Kasumi-1 (cell line): ENCODE data around the gene CCDC66.
A peak's percentile ranks its signal among the peaks of the same experiment; 100 is the strongest.
"Not testable (repeated sequence)": the region's sequence is repeated elsewhere in the genome, so short reads cannot be mapped to it uniquely, and the experiment has no call there.

Source experiments
- DNase-seq, 2 experiments: peaks; one replicate each; lab custom pipeline; 2025; lab: John Stamatoyannopoulos, UW

Gene CCDC66

DNA sequence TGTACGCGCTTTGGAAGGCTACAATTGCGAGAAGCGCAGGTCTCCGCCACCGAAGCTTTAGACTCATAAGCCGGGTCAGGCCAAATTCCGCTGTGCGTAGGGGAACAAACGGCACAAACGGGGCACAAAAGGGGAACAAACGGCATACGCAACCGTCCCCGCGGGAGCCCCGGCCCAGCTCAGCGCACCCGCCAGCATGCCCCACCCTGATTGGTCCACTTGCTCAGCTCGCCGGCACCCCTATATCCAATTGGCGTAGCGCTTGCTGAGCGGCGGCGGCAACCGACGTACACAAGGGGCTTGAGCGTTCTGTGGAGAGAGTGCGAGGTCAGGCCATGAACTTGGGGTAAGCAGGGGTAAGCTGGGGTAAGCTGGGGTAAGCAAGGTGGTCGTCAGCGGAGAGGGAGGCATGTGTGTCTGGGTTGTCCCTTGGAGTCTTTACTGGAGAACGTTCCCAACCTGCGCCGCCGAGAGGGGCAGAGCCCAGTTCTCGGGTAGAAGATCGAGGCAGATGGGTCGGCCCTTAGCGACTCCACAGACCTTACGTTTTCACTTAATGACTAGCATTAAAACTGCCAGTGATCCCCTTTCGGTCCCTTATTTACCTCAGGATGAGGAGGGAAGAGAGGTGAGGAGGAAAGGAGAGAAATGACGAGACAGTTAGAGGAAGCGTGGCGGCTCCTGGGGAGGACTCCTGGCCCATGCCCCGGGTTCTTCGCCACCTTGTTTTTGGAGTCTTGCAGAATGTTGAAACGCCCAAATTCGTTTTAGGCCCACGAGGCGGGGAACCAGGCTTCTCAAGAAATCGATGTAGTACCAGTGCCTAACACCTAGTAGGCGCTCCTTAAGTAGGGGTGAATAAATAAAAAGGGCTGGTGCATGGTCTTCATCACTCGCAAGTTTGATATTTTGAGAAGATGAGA lies at the start of gene CCDC66:
CCDC66 (plus strand) TSS at position 268 of the 923 bp plus-strand sequence; CDS start at position 336, 68 bp downstream.
- peak; percentile 90 to 96 for DNase-seq

DNA sequence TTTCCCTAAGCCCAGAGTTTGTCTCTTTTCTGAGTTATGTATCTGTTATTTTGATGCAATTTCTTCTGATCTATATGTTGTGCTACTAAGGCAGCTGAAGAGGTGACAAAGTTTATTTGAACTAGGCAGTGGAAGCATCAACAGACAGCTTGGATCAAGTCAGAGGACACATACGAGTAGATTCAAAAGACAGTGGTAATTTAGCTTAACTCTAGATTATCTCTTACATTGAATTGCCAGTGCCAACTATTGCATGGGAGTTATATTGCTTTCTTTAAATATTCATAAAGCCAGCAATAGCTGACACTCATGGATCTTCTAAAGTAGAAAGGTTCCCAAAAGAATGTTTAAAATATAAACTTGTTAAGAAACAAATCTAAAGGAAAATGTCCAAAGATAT lies 37.3 kb upstream of the CCDC66 start:
- DNase-seq, result no peak

DNA sequence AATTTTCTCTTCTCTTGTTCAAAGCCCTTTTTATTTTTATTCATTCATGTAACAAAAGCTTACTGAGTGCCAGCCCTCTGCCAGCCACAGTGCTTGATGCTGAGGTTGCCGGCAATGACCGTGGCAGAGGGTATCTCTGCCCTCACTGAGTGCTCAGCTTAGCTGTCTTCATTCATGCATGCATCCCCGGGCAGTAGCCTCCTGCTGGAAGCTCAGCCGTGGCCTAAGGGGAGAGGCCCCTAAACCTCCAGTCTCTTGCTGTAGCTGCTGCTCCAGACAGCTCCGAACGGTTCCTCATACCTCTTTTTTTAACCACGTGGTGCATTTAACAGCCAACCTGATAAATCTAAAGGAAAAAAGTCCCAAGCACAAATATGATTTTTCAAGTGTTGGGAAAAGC lies 34.6 kb upstream of the CCDC66 start:
- no peak for DNase-seq

DNA sequence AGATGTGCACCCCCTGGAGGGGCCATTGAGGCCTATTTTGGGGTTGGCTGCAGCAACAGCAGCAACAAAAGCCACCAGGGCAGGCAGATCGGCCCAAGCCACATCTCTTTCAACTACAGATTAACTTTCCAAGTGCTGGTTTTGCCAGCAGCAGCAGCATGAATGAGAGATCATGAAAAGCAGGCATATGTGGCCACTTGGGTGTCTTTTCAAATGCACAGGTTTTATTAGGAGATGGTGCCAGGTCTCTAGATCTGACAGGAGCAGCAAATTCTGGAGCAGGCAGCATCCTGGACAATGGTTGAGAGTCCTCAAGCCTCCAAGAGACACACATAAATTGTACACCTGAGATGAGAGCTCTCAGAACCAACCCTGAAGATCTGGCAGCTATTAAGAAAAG lies 31.7 kb upstream of the CCDC66 start:
- DNase-seq, result no peak

DNA sequence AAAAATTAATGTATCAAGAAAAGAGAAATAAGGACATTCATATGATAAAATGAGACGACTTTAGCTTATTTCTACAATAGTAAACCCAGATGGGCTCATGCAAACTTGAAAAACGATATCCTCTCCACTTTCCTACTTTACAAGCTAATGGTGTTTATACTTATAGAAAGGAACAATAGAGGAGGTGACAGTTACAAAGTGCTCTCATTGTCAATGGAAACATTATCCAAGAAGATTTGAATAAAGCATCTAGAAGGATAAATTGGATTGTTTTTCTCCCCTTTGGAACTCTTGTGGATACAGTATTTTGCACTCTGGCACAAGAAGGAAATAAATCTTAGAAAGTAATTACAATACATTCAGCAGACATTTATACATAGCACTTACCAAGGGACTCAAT lies 20.2 kb upstream of the CCDC66 start:
- DNase-seq, result no peak

DNA sequence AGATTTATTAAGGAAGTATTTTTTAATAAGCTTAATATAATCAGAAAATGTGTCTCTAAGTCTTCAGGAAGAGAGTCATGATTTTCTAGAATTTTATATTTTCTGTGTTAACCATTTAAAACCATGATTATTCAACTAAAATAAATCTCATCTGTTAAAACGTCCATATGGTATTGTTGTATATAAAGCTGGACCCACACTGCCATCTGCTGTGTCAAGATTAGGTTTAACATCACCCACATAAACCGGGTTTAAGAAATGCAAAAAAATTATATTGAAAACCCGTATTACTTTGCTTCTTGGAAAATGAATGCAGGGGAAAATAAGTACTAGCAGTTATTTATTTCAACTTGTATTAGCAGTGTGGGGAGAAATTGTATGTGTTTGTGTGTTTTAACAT lies 9.5 kb upstream of the CCDC66 start:
- peak; percentile 25 to 33 for DNase-seq

DNA sequence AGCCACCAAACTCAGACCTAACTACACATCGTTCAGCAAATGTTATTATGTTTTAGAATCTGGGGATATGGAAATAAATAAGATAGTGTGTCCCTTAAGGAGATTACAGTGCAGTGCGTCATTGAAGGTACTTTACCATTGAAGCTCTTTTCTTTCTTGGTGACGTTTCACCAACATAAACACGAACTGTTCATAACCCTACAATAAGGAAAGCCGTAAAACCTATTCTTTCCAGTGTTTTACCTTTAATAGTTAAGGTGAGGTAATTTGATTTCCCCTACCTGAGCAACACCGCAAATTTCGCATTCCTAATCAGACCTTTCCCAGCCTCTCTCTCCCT lies 826 bp downstream of the CCDC66 start:
- DNase-seq, result no peak

DNA sequence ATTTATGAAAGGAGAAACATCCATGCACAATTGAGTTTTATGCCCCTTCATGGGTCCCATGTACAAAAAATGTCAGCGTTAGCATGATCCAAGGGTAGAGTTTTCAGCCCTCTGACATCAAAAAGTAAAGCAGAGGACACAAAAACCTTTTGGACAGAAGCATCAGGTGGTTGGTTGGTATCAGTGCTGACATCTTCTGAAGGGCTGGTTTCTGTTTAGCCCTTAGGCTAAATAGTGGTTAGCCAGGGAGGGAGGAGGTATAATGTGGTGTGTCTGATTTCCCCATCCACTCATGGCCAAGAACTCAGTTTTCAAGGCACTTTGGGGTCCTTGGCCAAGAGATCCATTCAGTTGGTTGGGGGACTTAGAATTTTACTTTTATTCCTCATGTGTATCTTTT lies 16.5 kb downstream of the CCDC66 start:
- no peak for DNase-seq

DNA sequence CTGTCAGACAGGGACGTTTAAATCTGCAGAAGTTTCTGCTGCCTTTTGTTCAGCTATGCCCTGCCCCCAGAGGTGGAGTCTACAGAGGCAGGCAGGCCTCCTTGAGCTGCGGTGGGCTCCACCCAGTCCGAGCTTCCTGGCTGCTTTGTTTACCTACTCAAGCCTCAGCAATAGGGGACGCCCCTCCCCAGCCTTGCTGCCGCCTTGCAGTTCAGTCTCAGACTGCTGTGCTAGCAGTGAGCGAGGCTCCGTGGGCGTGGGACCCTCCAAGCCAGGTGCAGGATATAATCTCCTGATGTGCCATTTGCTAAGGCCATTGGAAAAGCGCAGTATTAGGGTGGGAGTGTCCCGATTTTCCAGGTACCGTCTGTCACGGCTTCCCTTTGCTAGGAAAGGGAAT lies 25.0 kb downstream of the CCDC66 start:
- not testable (repeated sequence) for DNase-seq

DNA sequence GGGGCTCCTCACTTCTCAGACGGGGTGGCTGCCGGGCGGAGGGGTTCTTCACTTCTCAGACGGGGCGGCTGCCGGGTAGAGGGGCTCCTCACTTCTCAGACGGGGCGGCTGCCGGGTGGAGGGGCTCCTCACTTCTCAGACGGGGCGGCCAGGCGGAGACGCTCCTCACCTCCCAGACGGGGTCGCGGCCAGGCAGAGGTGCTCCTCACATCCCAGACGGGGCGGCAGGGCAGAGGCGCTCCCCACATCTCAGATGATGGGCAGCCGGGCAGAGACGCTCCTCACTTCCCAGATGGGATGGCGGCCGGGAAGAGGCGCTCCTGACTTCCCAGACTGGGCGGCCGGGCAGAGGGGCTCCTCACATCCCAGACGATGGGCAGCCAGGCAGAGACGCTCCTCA lies 27.3 kb downstream of the CCDC66 start:
- not testable (repeated sequence) for DNase-seq

DNA sequence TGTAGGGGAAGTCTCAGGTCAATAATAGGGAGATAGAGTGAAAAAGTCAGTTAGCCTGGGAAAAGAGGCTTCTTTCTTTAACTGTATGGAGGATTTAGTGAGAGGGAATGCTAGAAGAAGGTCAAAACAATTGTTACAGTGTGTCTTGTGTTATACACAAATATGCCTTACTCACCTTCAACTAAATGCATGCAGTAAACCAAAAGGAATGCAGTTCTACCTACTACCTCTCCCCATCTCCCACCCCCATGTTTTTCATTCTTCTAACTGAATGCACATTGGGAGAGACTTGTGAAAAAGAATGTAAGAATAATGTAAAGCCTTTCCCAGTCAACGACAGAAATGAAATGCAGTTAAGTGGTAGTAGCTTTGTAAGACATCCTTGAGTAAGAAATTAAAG lies 33.8 kb downstream of the CCDC66 start:
- DNase-seq, result no peak

DNA sequence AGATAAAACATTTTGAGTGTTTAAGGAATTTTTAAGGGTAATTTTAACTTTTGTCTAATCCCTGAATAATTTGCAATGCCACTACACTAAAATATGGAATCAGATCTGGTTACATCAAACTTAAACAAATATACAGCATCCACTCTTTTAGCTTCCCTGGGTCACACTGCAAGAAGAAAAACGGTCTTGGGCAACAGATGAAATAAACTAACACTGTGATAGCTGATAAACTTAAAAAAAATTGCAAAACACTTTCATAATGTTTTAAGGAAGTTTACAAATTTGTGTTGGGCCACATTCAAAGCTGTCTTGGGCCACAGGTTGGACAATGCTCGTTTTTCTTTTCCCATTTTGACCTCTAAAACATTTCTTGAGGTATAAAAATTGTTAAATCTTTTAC lies 34.3 kb downstream of the CCDC66 start:
- no peak for DNase-seq

DNA sequence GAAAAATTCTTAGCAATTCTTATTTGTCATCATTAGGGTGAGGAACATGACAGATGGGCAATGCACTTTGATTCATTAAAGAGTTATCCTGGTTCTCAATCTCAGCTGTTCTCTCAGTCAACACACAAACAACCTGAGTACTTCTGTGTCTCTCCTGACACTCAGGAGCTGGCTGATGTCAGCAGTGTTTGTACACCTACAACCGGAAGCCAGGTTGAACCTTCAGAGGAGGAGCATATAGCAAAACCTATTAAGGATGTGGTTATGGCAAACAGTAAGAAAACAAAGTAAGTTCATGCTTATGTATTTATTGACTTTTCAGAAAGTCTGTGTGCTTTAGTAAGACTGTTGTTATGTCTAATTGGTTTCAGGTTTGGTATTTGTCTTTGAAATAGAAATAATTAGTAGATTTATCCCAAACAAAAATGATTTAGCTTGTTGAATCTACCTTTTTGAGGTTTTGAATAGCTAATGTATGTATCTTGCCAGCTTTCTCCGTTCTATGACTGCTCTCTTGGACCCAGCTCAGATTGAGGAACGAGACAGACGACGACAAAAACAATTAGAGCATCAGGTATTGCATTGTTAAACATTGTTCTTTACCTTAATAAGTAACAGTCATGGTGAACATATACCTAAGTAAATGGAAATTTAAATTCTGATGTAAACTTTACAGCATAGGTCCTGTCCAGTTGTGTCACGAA lies 36.6 kb downstream of the CCDC66 start:
- DNase-seq, result no peak

DNA sequence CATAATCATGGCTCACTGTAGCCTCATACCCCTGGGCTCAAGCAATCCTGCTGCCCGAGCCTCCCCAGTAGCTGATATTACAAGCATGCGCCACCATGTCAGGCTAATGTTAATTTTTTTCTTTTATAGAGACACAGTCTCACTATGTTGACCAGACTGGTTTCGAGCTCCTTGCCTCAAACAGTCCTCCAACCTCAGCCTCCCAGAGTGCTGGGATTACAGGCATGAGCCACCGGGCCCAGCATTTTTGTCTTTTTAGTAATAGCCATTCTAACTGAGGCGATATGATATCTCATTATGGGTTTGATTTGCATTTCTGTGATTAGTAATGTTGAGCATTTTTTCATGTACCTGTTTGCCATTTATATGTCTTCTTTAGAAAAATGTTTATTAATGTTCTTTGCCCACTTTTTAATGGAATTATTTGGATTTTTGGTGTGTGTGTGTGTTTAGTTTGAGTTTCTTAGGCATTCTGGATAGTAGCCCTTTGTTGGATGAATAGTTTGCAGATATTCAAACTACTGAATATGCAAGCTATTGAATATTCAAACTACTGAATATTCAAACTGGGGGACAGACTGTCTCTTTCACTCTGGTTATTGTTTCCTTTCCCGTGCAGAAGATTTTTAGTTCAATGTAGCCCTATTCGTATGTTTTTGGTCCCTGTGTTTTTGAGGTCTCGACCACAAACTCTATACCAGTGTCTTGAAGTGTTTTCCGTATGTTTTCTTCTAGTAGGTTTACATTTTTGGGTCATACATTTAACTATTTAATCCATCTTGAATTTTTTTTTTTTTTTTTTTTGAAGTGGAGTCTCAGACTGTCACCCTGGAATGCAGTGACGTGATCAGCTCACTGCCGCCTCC lies 39.2 kb downstream of the CCDC66 start:
- DNase-seq, result no peak

DNA sequence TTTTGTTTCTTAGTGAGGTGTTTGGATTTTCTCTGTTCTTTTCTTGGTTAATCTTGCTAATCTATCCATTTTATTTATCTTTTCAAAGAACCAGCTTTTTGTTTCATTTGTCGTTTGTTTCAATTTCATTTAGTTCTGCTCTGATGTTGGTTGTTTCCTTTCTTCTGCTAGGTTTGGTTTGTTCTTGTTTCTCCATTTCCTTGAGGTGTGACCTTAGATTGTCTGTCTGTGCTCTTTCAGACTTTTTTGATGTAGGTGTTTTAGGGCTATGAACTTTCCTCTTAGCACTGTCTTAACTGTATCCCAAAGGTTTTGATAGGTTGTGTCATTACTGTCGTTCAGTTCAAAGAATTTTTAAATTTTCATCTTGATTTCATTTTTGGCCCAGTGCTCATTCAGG lies 51.5 kb downstream of the CCDC66 start:
- not testable (repeated sequence) for DNase-seq

DNA sequence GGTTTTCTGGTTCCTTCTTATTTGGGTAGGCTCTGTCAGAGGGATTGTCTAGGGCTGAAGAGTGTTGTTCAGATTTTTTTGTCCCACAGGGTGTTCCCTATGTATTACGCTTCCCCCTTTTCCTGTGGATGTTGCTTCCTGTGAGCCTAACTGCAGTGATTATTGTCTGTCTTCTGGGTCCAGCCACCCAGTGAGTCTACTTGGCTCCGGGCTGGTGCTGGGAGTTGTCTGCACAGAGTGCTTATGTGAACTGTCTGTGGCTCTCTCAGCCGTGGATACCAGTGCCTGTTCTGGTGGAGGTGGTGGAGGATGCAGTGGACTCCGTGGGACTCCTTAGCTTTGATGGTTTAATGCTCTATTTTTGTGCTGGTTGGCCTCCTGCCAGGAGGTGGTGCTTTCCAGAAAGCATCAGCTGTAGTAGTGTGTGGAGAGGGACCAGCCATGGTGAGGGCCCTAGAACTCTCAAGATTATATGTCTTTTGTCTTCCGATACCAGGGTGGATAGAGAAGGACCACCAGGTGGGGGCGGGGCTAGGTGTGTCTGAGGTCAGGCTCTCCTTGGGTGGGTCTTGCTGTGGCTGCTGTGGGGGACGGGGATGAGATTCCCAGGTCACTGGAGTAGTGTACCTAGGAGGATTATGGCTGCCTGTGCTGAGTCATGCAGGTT lies 53.8 kb downstream of the CCDC66 start:
- no peak for DNase-seq

DNA sequence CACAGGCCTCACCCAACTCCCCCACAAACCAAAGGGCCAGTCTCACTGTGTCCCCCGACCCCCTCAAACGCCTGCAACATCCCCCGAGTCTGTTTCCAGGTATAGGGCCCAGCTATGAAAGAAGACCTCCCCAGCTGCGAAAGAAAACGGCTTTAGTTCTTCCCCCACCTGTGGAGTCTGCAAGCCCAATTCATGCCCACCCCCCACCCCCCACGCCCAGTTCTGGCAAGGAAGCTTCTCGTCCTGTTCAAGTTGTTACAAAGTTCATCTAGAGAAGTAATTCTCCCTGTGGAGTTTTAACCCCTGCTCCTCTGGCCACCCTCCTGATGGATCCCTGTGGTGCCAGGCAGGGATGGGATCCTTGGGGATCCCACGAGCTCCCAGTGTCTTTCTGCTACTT lies 54.4 kb downstream of the CCDC66 start:
- no peak for DNase-seq

DNA sequence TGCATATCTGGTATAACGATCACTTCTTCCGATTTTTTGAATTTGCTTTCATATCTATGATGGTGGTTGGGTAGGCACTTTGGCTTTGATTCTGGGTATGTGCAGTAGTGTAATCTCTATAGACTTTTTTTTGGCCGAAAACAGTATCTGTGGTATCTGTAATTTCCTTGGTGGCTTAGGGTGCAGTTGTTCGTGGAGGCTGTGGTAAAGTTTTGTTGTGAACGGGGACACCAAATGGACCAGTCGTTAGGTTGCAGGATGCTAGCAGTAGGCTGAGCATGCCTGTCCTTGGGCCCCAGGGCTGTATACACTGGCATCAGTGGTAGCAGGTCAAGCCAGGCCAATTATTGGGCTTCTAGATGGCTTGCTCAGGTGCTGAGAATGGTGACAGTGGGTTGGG lies 55.2 kb downstream of the CCDC66 start:
- DNase-seq, result no peak

DNA sequence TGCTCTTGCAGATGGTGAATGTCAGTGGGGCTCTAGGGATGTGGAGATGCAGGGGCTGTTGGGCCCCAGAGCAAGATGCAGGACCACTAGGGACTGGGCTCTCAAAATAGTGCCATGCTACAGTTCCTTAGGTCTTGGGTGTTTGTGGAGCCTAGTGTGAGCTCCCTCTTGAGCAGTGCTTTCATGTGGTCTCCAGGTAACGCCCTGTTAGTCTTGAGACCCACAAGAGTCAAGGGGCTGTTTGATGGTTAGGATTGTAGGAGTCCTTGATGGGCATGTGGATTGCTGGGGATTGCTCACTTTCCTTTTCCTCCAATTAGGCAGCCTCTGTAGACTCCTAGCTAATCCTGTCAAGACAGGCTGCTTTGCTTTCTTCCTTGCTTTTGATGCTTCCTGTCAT lies 56.0 kb downstream of the CCDC66 start:
- DNase-seq, result no peak

DNA sequence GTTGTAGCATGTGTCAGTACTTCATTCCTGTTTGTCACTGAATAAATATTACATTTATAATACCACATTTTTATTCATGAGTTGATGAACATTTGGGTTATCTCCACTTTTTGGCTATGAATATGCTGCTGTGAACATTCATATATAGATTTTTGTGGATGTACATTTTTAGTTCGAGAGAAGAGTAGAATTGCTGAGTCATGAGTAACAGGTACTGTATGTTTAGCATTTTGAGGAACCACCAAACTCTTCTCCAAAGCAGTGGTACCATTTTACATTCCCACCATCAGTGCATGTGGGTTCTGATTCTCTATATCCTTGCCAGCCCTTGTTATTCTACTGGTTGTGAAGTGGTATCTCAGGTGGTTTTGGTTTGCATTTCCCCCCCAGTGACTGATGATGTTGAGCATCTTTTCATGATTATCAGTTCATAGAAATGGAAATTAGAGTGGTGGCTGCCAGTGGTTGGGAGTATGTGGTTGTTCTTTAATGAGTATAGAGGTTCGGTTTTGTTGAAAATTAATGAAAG lies 59.6 kb downstream of the CCDC66 start:
- no peak for DNase-seq

DNA sequence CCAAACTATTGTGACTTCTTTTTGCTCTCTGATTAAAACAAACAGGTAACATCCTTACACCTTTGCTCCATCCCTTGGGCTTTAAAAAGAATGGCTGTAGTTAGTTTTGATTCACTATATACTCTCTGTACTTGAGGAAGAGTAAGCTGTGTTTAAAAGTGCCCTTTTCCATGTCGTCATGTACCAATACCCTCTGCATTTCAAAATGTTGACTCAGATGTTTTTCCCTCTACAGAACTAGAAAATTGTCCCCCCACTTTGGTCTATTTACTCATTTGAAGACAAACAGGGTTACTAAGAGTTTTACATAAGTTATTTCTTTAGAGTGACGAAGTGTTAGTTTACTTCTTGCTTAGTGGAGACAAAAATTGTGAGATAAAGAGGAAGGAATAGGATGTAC lies 63.4 kb downstream of the CCDC66 start:
- no peak for DNase-seq

DNA sequence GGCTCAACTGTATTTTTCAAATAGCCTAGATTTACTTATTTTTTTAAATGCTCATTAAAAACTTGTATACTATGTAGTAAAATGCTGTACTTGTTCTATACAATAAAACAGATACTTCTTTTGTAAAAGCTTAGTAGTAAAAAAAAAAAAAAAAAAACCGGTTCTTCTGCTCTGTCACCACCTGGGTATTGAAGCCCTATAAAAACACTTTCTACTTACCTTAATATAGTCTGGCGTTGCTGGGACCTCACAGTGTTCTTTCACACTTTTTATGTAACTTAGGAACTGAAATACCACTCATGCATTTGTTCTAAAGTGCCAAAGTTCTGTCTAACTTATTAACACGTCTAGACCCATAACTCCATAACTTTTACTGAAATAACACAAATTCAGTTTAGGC lies 64.7 kb downstream of the CCDC66 start:
- no peak for DNase-seq
